ACC112 (cell line): ENCODE measurements around the gene GNPAT.
"Not testable (repeated sequence)": the region's sequence is repeated elsewhere in the genome, so short reads cannot be mapped to it uniquely, and the experiment has no call there.

Experiments used
- H2AFZ ChIP-seq: fragments of 200-600 bp; sonication (generic); one replicate; pipeline ENCODE4 v1.6.0; 2017; ENCODE audit warnings: antibody characterized with exemption, low read length; ENCODE audit not compliant: unreplicated experiment
- H3K27ac ChIP-seq: fragments of 200-600 bp; sonication (generic); 2 replicates; pipeline ENCODE4 v1.5.1; 2014; ENCODE audit warnings: low read depth, mild to moderate bottlenecking, antibody characterized with exemption, low read length, moderate library complexity
- H3K27me3 ChIP-seq: fragments of 200-600 bp; sonication (generic); 2 replicates; pipeline ENCODE4 v1.6.1; 2014; ENCODE audit warnings: mild to moderate bottlenecking, antibody characterized with exemption, low read length, moderate library complexity, mixed read lengths; ENCODE audit not compliant: insufficient read depth
- H3K36me3 ChIP-seq: fragments of 200-600 bp; sonication (generic); 2 replicates; pipeline ENCODE4 v1.6.1; 2016; ENCODE audit warnings: mild to moderate bottlenecking, antibody characterized with exemption, low read length, moderate library complexity, mixed read lengths; ENCODE audit not compliant: insufficient read depth
- H3K4me1 ChIP-seq: fragments of 200-600 bp; sonication (generic); one replicate; pipeline ENCODE4 v1.6.1; 2016; ENCODE audit warnings: low read length, mixed read lengths; ENCODE audit not compliant: insufficient read depth, unreplicated experiment, control insufficient read depth
- H3K4me3 ChIP-seq: fragments of 200-600 bp; sonication (generic); 2 replicates; pipeline ENCODE4 v1.5.1; 2014; ENCODE audit warnings: mild to moderate bottlenecking, low read depth, low read length
- H3K79me2 ChIP-seq: fragments of 200-600 bp; sonication (generic); one replicate; pipeline ENCODE4 v1.6.0; 2016; ENCODE audit warnings: low read length; ENCODE audit not compliant: control insufficient read depth, unreplicated experiment, insufficient read depth

GNPAT gene

DNA sequence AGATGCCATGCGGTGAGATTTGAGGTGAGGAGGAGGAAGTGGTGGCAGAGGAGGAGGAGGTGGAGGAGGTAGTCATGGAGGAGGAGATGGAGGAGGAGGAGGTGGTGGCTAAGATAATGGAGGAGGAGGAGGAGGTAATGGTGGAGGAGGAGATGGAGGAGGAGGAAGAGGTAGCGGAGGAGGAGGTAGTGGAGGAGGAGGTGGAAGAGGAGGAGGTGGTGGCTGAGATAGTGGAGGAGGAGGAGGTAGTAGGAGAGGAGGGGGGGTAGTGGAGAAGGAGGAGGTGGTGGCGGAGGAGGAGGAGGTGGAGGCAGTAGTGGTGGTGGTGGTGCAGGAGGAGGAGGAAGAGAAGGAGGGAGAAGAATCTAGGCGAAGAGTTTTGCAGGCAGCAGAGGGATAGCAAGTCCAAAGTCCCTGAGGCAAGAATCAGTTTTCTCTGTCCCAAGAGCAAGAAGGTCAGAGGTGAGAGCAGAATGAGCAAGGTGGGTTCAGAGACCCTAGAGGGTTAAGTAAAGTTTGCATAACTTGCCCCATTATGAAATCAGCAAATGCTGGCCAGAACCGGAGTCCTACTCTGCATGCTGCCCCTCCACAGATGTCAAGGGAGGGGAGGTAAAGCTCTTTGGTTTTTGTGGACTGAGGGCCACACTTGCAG is 38.9 kb upstream of the GNPAT start:
- Histone ChIP-seq H3K27ac (no peak overlapping the region), H3K27me3 (peaks cover 43% of the 10 kb centered on the region)

DNA sequence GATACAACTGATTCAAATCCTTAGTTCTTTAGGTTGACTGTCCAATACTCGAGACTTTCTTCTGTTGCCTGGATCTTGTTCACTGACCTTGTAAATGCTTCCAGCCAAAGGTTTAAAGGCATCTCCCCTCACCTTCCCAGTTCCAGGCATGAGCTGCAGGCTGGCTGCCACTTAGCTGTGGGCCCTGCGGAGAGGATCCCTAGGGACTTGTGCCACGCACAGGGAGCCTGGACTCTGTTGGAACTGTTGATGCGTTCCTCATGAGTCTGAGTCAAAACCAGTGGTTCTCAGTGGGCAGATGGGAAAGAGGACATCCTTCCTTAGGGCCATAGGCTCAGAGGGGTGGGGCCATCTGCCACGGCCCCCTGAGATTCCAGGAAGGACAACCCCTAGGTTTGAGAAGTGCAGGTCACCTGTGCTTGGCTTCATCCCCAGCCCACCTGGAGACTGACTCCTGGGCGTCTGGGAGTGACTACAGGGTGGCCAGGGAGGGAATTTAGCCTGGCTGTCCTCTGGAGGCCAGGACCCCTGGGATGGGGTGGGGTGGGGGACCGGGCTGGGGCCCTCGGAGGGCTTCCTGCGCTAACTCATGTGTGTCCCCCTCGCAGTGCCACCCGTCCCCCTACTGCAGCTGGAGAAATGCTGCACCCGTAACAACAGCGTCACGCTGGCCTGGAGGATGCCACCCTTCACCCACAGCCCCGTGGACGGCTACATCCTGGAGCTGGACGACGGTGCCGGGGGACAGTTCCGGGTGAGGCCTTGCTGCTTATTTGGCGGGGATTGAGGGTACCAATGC is 37.6 kb upstream of the GNPAT start:
- peaks cover 37% of the 10 kb centered on the region for H3K27me3 ChIP-seq
- H3K79me2 ChIP-seq: no peaks in the 10 kb centered on the region
- H3K36me3 ChIP-seq: no peaks in the 10 kb centered on the region
- H3K4me3 ChIP-seq: no peak overlapping the region
- H3K4me1 ChIP-seq: peaks cover 3% of the 10 kb centered on the region
- H2AFZ ChIP-seq: no peak overlapping the region
- no peak overlapping the region for H3K27ac ChIP-seq

More for the DNA sequence above, 38.9 kb upstream of the GNPAT start:
- no peak overlapping the region for H2AFZ ChIP-seq
- H3K79me2 ChIP-seq: no peaks in the 10 kb centered on the region
- peaks cover 3% of the 10 kb centered on the region for H3K4me1 ChIP-seq
- H3K4me3 ChIP-seq: no peak overlapping the region
- no peaks in the 10 kb centered on the region for H3K36me3 ChIP-seq

DNA sequence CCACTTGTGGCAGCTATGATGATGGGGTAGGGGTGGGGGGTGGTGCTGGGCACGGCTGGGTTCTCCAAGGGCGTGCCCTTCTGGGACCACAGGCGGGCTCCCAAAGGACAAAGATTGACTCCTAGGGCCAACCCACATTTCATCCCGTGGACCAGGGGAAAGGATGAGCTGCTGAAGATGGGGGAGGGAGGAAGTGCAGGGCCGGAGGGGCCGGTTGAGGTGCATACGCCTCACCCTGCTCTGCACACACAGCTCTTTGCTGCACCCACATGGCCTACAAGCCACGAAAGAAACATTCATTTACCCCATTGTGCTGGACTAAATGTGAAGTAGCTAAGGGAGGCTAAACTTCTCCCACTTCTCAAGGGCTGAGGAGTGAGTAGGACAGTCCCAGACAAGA is 34.2 kb upstream of the GNPAT start:
- H2AFZ ChIP-seq: no peak overlapping the region

DNA sequence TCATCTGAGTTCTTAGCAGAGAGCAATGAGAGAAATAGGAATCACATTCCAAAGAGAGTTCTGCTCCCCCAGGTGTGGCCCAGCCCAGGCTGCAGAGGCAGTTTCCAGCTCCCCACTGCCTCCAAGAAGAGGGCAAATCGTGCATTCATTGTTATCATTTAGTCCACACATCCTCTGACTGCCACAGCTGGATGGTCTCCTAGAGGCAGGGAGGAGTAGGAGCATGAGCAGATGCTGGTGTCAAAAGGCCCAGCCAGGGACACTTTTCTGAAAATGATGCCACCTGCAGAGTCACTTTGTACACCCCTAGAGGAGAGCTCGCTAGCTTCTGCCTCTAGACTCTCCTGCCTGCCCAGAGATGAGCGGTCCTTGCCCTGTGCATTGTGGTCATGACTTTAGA is 33.6 kb upstream of the GNPAT start:
- H3K27me3 ChIP-seq: peaks cover 29% of the 10 kb centered on the region
- no peaks in the 10 kb centered on the region for H3K79me2 ChIP-seq
- no peak overlapping the region for H2AFZ ChIP-seq
- H3K4me3 ChIP-seq: no peak overlapping the region
- no peaks in the 10 kb centered on the region for H3K36me3 ChIP-seq
- H3K4me1 ChIP-seq: no peaks in the 10 kb centered on the region
- no peak overlapping the region for H3K27ac ChIP-seq

More for the DNA sequence above, 34.2 kb upstream of the GNPAT start:
- Histone ChIP-seq H3K79me2 (no peaks in the 10 kb centered on the region), H3K4me3 (no peak overlapping the region), H3K27me3 (peaks cover 31% of the 10 kb centered on the region), H3K4me1 (no peaks in the 10 kb centered on the region), H3K36me3 (no peaks in the 10 kb centered on the region), H3K27ac (no peak overlapping the region)

DNA sequence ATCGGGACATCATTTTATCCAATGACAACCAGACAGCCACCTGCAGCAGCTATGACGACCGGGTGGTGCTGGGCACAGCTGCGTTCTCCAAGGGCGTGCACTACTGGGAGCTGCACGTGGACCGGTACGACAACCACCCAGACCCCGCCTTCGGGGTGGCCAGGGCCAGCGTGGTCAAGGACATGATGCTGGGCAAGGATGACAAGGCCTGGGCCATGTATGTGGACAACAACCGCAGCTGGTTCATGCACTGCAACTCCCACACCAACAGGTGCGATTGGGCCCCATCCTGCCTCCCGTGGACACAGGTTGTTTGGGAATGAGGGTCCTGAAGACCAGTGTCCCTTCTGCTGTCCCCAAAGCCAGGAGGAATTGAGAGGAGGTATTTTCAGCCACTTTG is 32.0 kb upstream of the GNPAT start:
- Histone ChIP-seq H3K27me3 (peaks cover 19% of the 10 kb centered on the region), H3K79me2 (no peaks in the 10 kb centered on the region), H2AFZ (no peak overlapping the region), H3K4me1 (no peaks in the 10 kb centered on the region), H3K4me3 (no peak overlapping the region), H3K27ac (no peak overlapping the region), H3K36me3 (no peaks in the 10 kb centered on the region)

DNA sequence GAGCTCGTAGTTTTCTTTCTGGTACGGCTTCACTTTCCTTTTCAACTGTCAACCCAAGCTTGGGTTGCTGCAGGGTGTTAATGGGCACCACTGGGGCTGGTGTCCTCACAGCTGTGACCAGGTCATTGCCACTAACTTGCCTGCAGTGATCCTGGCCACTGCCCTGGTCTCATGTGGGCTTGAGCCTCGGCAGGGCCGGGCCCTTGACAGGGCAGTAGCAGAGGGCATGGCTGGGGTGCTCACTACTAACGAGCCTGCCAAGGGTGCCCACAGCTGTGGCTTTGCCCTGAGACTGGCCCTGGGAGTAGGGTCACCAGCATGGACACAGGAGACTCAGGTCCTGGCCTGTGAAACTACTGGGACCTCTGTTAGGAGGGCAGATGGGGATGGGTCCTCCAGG is 31.5 kb upstream of the GNPAT start:
- Histone ChIP-seq H3K36me3 (no peaks in the 10 kb centered on the region), H3K4me3 (no peak overlapping the region), H3K27ac (no peak overlapping the region), H3K4me1 (no peaks in the 10 kb centered on the region), H3K79me2 (no peaks in the 10 kb centered on the region), H2AFZ (no peak overlapping the region), H3K27me3 (peaks cover 15% of the 10 kb centered on the region)

DNA sequence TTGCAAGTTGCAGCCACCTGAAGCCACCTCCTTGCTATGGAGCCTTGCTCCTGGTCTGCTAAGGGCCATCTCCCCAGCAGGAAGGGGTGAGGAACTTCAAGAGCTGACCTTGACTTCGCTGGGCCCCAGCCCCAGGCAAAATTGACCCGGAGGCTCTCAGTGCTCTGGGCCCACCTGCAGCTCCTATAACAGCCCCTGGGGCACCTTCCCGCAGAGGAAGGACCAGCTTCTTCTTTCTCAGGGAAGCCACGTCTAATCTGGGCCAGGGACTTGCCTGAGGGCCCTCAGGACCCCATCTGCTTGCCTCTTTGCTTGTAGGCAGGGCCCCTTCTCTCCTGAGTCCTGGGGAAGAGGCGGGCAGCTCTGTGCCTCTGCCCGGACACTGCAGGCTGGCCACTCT is 30.9 kb upstream of the GNPAT start:
- no peaks in the 10 kb centered on the region for H3K36me3 ChIP-seq
- H3K27me3 ChIP-seq: peaks cover 14% of the 10 kb centered on the region
- H3K27ac ChIP-seq: no peak overlapping the region
- no peaks in the 10 kb centered on the region for H3K79me2 ChIP-seq
- H2AFZ ChIP-seq: no peak overlapping the region
- no peak overlapping the region for H3K4me3 ChIP-seq
- H3K4me1 ChIP-seq: no peaks in the 10 kb centered on the region

DNA sequence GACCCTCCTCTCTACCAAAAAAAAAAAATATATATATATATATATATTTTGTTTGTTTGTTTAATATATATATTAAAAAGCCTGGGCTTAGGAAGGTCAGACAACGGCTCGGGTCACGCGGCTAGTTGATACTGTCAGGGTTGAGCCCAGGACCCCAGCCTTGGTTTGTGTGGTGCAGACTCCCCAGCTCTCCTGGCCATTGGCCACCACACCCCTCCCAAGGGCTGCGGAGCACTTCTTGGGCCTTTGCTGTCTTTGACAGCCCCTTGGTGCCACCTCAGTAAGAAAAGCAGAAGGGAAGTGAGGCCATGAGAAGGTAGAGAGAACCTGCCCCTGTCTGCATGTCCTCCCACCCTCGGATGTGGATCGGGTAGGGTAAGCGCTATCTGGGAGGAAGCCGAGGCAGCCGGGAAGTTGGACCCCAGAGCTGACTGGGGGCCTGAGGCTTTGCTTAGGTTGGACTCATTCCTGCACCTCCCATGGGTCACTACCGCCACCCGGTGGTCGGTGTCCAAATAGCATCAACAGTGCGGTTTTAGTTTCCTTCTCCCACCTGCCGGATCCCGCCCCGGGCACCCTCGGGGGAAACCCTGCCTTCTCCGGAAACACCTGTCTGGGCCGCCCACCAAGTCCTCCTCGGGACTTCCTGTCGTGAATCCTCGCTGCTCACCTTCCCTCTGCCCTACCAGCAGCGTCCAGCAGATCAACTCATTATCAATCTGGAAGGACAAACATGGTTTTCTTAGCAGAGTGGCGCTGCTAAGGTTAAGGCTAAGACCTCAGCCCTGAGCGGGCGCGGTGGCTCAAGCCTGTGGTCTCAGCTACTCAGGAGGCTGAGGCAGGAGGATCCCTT is 29.8 kb upstream of the GNPAT start:
- peak overlapping the region; percentile 76 for H3K4me3 ChIP-seq
- no peaks in the 10 kb centered on the region for H3K79me2 ChIP-seq
- H3K36me3 ChIP-seq: no peaks in the 10 kb centered on the region
- H2AFZ ChIP-seq: peak overlapping the region; percentile 79
- no peaks in the 10 kb centered on the region for H3K4me1 ChIP-seq
- H3K27ac ChIP-seq: no peak overlapping the region
- H3K27me3 ChIP-seq: peaks cover 17% of the 10 kb centered on the region

DNA sequence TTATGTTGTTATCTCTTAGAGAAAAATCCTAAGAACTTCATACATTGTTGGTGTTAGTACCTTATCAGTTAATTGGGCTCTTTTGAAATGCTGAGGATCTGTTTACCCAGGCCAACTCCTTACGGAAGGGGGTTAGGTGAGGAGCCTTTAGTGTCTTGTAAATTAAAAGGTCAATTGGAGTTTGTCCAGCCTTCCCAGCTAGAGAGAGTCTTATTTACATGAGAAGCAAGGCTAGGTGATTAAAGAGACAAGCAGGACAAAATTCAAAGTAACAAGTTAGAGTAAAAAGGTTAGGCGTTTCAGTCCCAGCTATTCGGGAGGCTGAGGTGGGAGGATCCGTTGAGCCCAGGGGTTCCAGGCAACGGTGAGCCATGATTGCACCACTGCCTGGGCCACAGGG is 28.7 kb upstream of the GNPAT start:
- H2AFZ ChIP-seq, H3K79me2 ChIP-seq, H3K27ac ChIP-seq, H3K36me3 ChIP-seq, H3K4me3 ChIP-seq, H3K4me1 ChIP-seq: not testable (repeated sequence)
- H3K27me3 ChIP-seq: peaks cover 27% of the 10 kb centered on the region

DNA sequence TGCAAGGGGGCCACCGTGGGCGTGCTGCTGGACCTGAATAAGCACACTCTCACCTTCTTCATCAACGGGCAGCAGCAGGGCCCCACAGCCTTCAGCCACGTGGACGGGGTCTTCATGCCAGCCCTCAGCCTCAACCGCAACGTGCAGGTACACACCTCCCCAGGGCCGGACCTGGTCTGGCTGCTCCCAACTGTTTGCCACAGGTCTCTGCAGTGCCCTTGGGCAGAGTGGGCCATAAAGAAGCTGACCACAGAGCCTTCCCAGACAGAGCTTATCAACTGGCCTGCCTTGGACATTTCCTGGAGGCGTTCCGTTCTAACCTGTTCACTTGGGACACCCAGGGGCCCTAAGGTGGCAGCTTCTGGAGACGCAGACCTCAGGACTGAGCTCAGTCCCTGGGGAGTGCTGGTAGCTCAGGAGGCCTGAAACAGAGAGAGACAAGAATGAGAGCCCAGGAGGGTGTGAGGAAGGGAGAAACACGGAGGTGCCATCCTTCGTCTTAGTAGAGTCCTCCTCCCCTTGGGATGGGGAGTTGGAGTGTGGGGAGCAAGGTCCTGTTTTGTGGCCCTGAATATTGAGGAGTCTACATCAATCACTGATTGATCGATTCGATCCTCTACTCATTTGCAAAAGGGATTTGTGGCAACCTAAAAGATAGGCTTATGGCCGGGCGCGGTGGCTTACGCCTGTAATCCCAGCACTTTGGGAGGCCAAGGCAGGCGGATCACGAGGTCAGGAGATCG is 27.0 kb upstream of the GNPAT start:
- Histone ChIP-seq H3K27ac (no peak overlapping the region), H3K79me2 (no peaks in the 10 kb centered on the region), H3K4me1 (no peaks in the 10 kb centered on the region), H2AFZ (no peak overlapping the region), H3K4me3 (no peak overlapping the region), H3K36me3 (no peaks in the 10 kb centered on the region), H3K27me3 (peaks cover 33% of the 10 kb centered on the region)
